K562 (cell line): ENCODE measurements around the gene DNAH10. TPM values are rescaled to one million over a fixed set of nuclear protein-coding genes. Genes with fewer than 3 reads are reported as not detected.

Experiments
- ATAC-seq: fragments of 200-7000 bp; cut with Tn5 transposase; 3 replicates; pipeline ENCODE4 v1.9.1; 2020; ENCODE audit warnings: moderate library complexity
- BruUV-seq: library from RNA; stranded (reverse); fragments of 400-500 nt; replicated peaks from 2 replicates; lab custom pipeline; 2021; lab: Mats Ljungman, UMichigan
- CTCF ChIA-PET: fragments of 300-600 bp; formaldehyde crosslinking; extraction: SDS; loops from one replicate; lab custom pipeline; 2021; ENCODE audit warnings: low intra/inter-chr PET ratio; lab: Yijun Ruan, JAX
- POLR2A ChIA-PET: fragments of 300-600, 350-650 bp; sonication (Branson Sonifier 250); formaldehyde crosslinking; extraction: SDS; loops from one replicate; lab custom pipeline; 2021; ENCODE audit warnings: antibody characterized with exemption, inconsistent platforms; lab: Yijun Ruan, JAX
- DNase-seq, 4 experiments: peaks; one replicate each; pipeline versions ENCODE4 v3.0.0 to v3.0.0-alpha.2; 2011 to 2018; ENCODE audit warnings: low spot score in 3 of 4, mixed read lengths in 3 of 4; ENCODE audit errors: extremely low read depth in 1 of 4
- FAIRE-seq: peaks from 2 replicates; lab custom pipeline; 2011; peaks lifted over from hg19 to GRCh38; lab: Jason Lieb, UNC
- H2AFZ ChIP-seq: 2 replicates; pipeline ENCODE4 v1.6.0; 2011; ENCODE audit warnings: low read depth, low read length, control low read depth, inconsistent platforms
- H3K27ac ChIP-seq: fragments of 200-600 bp; 3 replicates; pipeline ENCODE4 v1.8.0; 2011; ENCODE audit warnings: low read depth, mild to moderate bottlenecking, control low read depth, inconsistent platforms, low read length, moderate library complexity, mixed read lengths; ENCODE audit errors: extremely low read depth
- H3K27me3 ChIP-seq, 2 experiments: fragments of 300-600 bp in 1 of 2; 2 replicates in 1 of 2; 3 replicates in 1 of 2; pipeline versions ENCODE4 v1.6.0 to v1.8.0; 2011; ENCODE audit warnings: inconsistent platforms in 2 of 2, low read length in 2 of 2, mild to moderate bottlenecking in 1 of 2, mixed read lengths in 1 of 2, moderate library complexity in 1 of 2; ENCODE audit not compliant: control insufficient read depth in 2 of 2, insufficient read depth in 2 of 2
- H3K36me3 ChIP-seq: fragments of 300-600 bp; 3 replicates; pipeline ENCODE4 v1.8.0; 2011; ENCODE audit warnings: mild to moderate bottlenecking, low read length, inconsistent platforms; ENCODE audit not compliant: control insufficient read depth, insufficient read depth
- H3K4me1 ChIP-seq, 2 experiments: fragments of 200-600 bp in 1 of 2; replicated peaks in 1 of 2; 2 replicates in 1 of 2; 3 replicates in 1 of 2; pipeline versions ENCODE4 v1.5.1 to v1.8.0; 2011; ENCODE audit warnings: inconsistent platforms in 2 of 2, low read length in 2 of 2, mild to moderate bottlenecking in 1 of 2, mixed read lengths in 1 of 2, moderate library complexity in 1 of 2; ENCODE audit not compliant: control insufficient read depth in 2 of 2, insufficient read depth in 2 of 2
- H3K4me2 ChIP-seq: 2 replicates; pipeline ENCODE4 v1.6.1; 2011; ENCODE audit warnings: low read length, control low read depth, inconsistent platforms, mixed read lengths; ENCODE audit not compliant: insufficient read depth
- H3K4me3 ChIP-seq: fragments of 200-600 bp; sonication (generic), shearing (Covaris generic); 2 replicates; pipeline ENCODE4 v1.5.1; 2016; ENCODE audit warnings: control low read depth, inconsistent platforms
- H3K79me2 ChIP-seq: fragments of 200-600 bp; 3 replicates; pipeline ENCODE4 v1.8.0; 2011; ENCODE audit warnings: low read length, inconsistent platforms; ENCODE audit not compliant: control insufficient read depth, insufficient read depth
- H3K9ac ChIP-seq, 2 experiments: 2 replicates each; pipeline versions ENCODE4 v1.6.0 to v1.6.1; 2011; ENCODE audit warnings: low read depth in 2 of 2, low read length in 2 of 2, control low read depth in 1 of 2, inconsistent platforms in 1 of 2, mild to moderate bottlenecking in 1 of 2, mixed read lengths in 1 of 2; ENCODE audit not compliant: insufficient read depth in 1 of 2
- H3K9me1 ChIP-seq: one replicate; pipeline ENCODE4 v1.6.0; 2011; ENCODE audit warnings: inconsistent platforms, mild to moderate bottlenecking, low read length, moderate library complexity; ENCODE audit not compliant: control insufficient read depth, insufficient read depth
- H3K9me3 ChIP-seq: replicated peaks from 2 replicates; pipeline ENCODE4 v1.5.1; 2011; ENCODE audit warnings: low read depth, low read length, inconsistent platforms; ENCODE audit not compliant: control insufficient read depth, insufficient read depth
- H4K20me1 ChIP-seq: replicated peaks from 2 replicates; pipeline ENCODE4 v1.6.1; 2011; ENCODE audit warnings: low read length, inconsistent platforms, mixed read lengths; ENCODE audit not compliant: control insufficient read depth, insufficient read depth
- CBFA2T3 ChIP-seq: fragments of 450-650 bp; IDR thresholded peaks from 2 replicates; pipeline ENCODE4 v1.6.1; 2017
- ELF2 ChIP-seq: fragments of 250-450 bp; sonication (Bioruptor Pico); IDR thresholded peaks from 2 replicates; pipeline ENCODE4 v1.5.0; 2021; ENCODE audit warnings: mild to moderate bottlenecking
- ERF ChIP-seq: fragments of 450-650 bp; formaldehyde crosslinking; IDR thresholded peaks from 2 replicates; pipeline ENCODE4 v1.4.0; 2020; ENCODE audit warnings: mild to moderate bottlenecking, mixed read lengths
- ESRRA ChIP-seq: fragments of 450-650 bp; IDR thresholded peaks from 2 replicates; pipeline ENCODE4 v1.6.1; 2014; ENCODE audit warnings: low read depth, mild to moderate bottlenecking, moderate library complexity, borderline replicate concordance
- EWSR1 ChIP-seq: fragments of 450-650 bp; IDR thresholded peaks from 2 replicates; pipeline ENCODE4 v1.6.1; 2018; ENCODE audit warnings: borderline replicate concordance, mild to moderate bottlenecking, low read depth, moderate library complexity; ENCODE audit not compliant: partially characterized antibody
- FOXK2 ChIP-seq, 2 experiments: fragments of 450-650 bp; IDR thresholded peaks in 1 of 2; conservative IDR thresholded peaks in 1 of 2; 2 replicates each; pipeline ENCODE4 v1.6.1; 2016; ENCODE audit warnings: low read depth in 2 of 2, mild to moderate bottlenecking in 1 of 2
- NRF1 ChIP-seq, 2 experiments: fragments of 450-650 bp; IDR thresholded peaks in 1 of 2; conservative IDR thresholded peaks in 1 of 2; 2 replicates each; pipeline ENCODE4 v1.6.1; 2014; ENCODE audit warnings: mild to moderate bottlenecking in 2 of 2
- SMARCC2 ChIP-seq: fragments of 450-650 bp; IDR thresholded peaks from 2 replicates; pipeline ENCODE4 v1.6.1; 2017; ENCODE audit warnings: antibody characterized with exemption, moderate library complexity, mild to moderate bottlenecking, low read depth
- ZKSCAN8 ChIP-seq: fragments of 200-800 bp; sonication (Bioruptor generic); IDR thresholded peaks from 2 replicates; pipeline ENCODE4 v1.6.1; 2016; ENCODE audit warnings: missing genetic modification characterization, missing compliant biosample characterization
- WGBS: fragments of 100-300 bp; shearing (Covaris generic); methylation state at CpG from one replicate; pipeline ENCODE4 v1.1.6; 2016; ENCODE audit warnings: low coverage, mixed read lengths; ENCODE audit not compliant: insufficient coverage; ENCODE audit errors: missing lambda C conversion rate; 5-methylcytosine and 5-hydroxymethylcytosine counted together
- in situ Hi-C: fragments of 300-500 bp; cut with MboI; formaldehyde crosslinking; loops from 4 replicates; pipeline ENCODE4 v1.15.0; 2018; ENCODE audit warnings: inconsistent platforms, mixed read lengths
- intact Hi-C: fragments of 100-400 bp; cut with micrococcal nuclease; formaldehyde crosslinking; loops from 2 replicates; pipeline ENCODE4 v1.14.2; 2022
- polyA plus RNA-seq, 8 experiments: library from polyadenylated mRNA; depleted of rRNA in 4 of 8; stranded (reverse) in 5 of 8; unstranded in 3 of 8; fragments of >200 nt; fragmentation: Nextera tagmentation in 2 of 8; fragmentation: Illumina TruSeq in 1 of 8; extraction: Ambion mirVana in 2 of 8; extraction: Trizol in 1 of 8; gene quantifications; 2 replicates each; pipeline versions ENCODE4 v1.2.1 to v1.2.3, GENCODE V29; 2011 to 2014; ENCODE audit warnings: inconsistent platforms in 1 of 8, missing spikeins in 1 of 8
- total RNA-seq, 7 experiments: library from RNA; depleted of rRNA in 6 of 7; stranded (reverse); fragments of >200 nt in 6 of 7; fragmentation: Illumina TruSeq in 2 of 7; extraction: Trizol in 2 of 7; gene quantifications; 2 replicates each; pipeline versions ENCODE4 v1.2.1 to v1.2.3, GENCODE V29; 2011 to 2021; ENCODE audit warnings: low replicate concordance in 1 of 7
- TF ChIP-seq, protein P1 (sequence below): fragments of 250-450 bp; sonication (Bioruptor Pico); IDR thresholded peaks from 2 replicates; pipeline ENCODE4 v1.4.0; 2020; ENCODE audit warnings: mild to moderate bottlenecking, moderate library complexity
- TF ChIP-seq, protein P2 (sequence below): fragments of 250-450 bp; sonication (Bioruptor Pico); IDR thresholded peaks from 2 replicates; pipeline ENCODE4 v1.8.0; 2022; ENCODE audit warnings: inconsistent platforms

DNAH10 gene
- total and polyA plus RNA-seq, 9 of the 15 experiments (the other 6 are each of a cell fraction or from before 2014, with no cell fraction given), result 0.01 to 0.06 (median 0.04) TPM; not detected in 1

DNA sequence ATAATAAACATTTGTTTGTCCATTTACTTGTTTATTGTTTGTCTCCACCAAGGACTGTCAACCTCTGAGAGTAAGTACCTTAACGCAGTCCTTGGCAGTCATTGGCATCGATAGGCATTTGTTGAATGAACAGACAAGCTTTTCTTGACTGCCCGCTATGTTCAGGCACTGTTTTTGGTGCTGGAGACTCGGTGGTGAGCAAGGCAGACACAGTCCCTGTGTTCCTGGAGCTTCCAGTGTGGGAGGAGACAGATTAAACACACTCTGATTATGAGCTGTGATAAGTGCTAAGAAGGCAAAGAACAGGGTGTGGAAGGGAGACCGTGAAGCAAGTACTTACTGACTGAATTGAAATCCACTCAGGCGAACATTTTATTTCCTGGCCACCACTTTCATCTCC, 48.7 kb upstream of the DNAH10 start (continued):
- TF ChIP-seq CBFA2T3 (peak; percentile 23; the same call in 1 of the 2 replicates), ZKSCAN8 (no peak), SMARCC2 (no peak), NRF1 (conservative IDR thresholded peaks at IDR 0.05 in 1 of 2, IDR thresholded peaks at IDR 0.05 in 1 of 2) (peak; percentile 38 to 49; a peak in 3 of 4 replicates)
- TF ChIP-seq, protein P1, sequence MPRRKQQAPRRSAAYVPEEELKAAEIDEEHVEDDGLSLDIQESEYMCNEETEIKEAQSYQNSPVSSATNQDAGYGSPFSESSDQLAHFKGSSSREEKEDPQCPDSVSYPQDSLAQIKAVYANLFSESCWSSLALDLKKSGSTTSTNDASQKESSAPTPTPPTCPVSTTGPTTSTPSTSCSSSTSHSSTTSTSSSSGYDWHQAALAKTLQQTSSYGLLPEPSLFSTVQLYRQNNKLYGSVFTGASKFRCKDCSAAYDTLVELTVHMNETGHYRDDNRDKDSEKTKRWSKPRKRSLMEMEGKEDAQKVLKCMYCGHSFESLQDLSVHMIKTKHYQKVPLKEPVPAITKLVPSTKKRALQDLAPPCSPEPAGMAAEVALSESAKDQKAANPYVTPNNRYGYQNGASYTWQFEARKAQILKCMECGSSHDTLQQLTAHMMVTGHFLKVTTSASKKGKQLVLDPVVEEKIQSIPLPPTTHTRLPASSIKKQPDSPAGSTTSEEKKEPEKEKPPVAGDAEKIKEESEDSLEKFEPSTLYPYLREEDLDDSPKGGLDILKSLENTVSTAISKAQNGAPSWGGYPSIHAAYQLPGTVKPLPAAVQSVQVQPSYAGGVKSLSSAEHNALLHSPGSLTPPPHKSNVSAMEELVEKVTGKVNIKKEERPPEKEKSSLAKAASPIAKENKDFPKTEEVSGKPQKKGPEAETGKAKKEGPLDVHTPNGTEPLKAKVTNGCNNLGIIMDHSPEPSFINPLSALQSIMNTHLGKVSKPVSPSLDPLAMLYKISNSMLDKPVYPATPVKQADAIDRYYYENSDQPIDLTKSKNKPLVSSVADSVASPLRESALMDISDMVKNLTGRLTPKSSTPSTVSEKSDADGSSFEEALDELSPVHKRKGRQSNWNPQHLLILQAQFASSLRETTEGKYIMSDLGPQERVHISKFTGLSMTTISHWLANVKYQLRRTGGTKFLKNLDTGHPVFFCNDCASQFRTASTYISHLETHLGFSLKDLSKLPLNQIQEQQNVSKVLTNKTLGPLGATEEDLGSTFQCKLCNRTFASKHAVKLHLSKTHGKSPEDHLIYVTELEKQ (CRISPR knock-in tag), result no peak

DNA sequence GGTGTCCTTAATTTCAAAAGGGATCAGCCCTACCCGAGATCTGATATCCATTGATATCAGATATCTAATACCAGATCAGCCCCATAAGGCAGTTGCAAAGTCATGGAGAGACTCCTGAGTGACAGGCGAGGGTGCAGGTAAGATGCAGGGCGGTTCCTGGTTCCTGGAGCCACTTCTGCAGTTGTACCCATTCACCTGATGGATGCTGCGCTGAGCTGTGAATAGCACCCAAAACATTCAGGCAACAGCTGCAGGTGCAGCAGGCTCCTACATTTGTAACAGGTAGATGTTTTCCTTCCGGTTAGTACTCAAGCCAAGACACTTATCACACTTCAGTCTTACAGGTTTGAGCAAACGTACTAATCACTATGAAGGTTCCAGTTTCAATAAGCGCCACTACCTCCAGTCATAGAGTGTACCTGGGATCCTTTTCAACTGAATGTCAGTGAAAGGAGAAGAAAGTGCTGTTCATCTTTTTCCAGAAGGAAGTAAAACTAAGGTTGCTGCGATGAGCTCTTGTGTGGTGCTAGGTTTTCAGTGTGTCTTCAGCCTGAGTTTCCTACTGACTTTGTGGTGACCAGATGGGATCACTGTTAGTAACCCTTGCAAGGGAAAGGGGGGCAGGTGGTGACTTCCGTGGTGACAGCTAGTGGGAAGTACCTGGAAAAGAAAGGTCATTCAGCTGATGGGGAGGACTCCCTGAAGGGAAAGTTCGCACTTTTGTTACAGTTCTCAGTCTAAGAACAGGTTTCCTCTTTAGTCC, 48.1 kb upstream of the DNAH10 start:
- ATAC-seq (peak; percentile 3), FAIRE-seq (peak; percentile 19), DNase-seq (peak in 3 of 4 experiments; percentile 28 to 47 (median 29))
- peaks cover 62% of the 10 kb centered on the region for H3K79me2 ChIP-seq
- no peaks in the 10 kb centered on the region for H3K9me1 ChIP-seq
- H3K36me3 ChIP-seq, result peaks cover 16% of the 10 kb centered on the region
- intact Hi-C loops, result loop anchor here (5.0 to 10.0 kb wide), 2 partner anchors 82 to 329 kb away; partner anchors contain the start of genes EIF2B1, GTF2H3 and KMT5A
- H3K4me2 ChIP-seq, result peak overlapping the region; percentile 91
- ChIA-PET POLR2A (interaction anchor here (0.6 to 1.6 kb wide), 7 partner anchors 8 to 130 kb away, joined by 3 to 6 read pairs (median 3); no protein-coding TSS in a partner anchor), CTCF (no interaction called here)
- peak overlapping the region; percentile 95 for H3K4me3 ChIP-seq
- H3K4me1 ChIP-seq, result peaks cover 31 to 35% of the 10 kb centered on the region in 2 experiments
- no TSS peak for BruUV-seq
- peak overlapping the region; percentile 80 for H3K27ac ChIP-seq
- H3K9ac ChIP-seq, result peak overlapping the region; percentile 73 to 86; a peak in 3 of 4 replicates
- H2AFZ ChIP-seq, result no peak overlapping the region
- H3K27me3 ChIP-seq, result no peaks in the 10 kb centered on the region
- in situ Hi-C loops, result no loop called here
- H4K20me1 ChIP-seq, result peaks cover 4% of the 10 kb centered on the region; the same call in 1 of the 2 replicates
- H3K9me3 ChIP-seq, result no peaks in the 10 kb centered on the region
- 14% methylated on average over 9 of the region's 10 CpGs for WGBS
- TF ChIP-seq ERF (no peak), EWSR1 (no peak), ELF2 (CRISPR knock-in tag) (0 out of 2 replicates have a peak, but pooled peaks have one; percentile 57), ESRRA (peak; percentile 11; the same call in 1 of the 2 replicates), FOXK2 (conservative IDR thresholded peaks at IDR 0.05 in 1 of 2, IDR thresholded peaks at IDR 0.05 in 1 of 2; ENCODE audit: low read depth in 2 of 2) (peak in 1 of 2 experiments; percentile 10; a peak in 1 of 4 replicates)
- TF ChIP-seq, protein P2, sequence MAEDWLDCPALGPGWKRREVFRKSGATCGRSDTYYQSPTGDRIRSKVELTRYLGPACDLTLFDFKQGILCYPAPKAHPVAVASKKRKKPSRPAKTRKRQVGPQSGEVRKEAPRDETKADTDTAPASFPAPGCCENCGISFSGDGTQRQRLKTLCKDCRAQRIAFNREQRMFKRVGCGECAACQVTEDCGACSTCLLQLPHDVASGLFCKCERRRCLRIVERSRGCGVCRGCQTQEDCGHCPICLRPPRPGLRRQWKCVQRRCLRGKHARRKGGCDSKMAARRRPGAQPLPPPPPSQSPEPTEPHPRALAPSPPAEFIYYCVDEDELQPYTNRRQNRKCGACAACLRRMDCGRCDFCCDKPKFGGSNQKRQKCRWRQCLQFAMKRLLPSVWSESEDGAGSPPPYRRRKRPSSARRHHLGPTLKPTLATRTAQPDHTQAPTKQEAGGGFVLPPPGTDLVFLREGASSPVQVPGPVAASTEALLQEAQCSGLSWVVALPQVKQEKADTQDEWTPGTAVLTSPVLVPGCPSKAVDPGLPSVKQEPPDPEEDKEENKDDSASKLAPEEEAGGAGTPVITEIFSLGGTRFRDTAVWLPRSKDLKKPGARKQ (CRISPR knock-in tag), result no peak
